Uterus (tissue), 2 donors: ENCODE data around the gene PPP2R2B.
"Not testable (repeated sequence)": the region's sequence is repeated elsewhere in the genome, so short reads cannot be mapped to it uniquely, and the experiment has no call there.

Experiments used
- CTCF ChIP-seq, 4 experiments: fragments of 200-600 bp in 2 of 4; fragments of 450-650 bp in 2 of 4; sonication (generic) in 2 of 4; IDR thresholded peaks; one replicate each; pipeline ENCODE4 v1.5.1; 2016 to 2019; ENCODE audit warnings: antibody characterized with exemption in 4 of 4, mild to moderate bottlenecking in 2 of 4, moderate library complexity in 1 of 4
- POLR2A ChIP-seq, 2 donors: fragments of 450-650 bp; IDR thresholded peaks; one replicate each; pipeline ENCODE4 v1.6.1; 2016; ENCODE audit warnings: antibody characterized with exemption in 2 of 2, mild to moderate bottlenecking in 1 of 2, moderate library complexity in 1 of 2

GRCh38 chr5:146556884-146557283 is 321.7 kb downstream of the PPP2R2B start:
- TF ChIP-seq CTCF, POLR2A (IDR thresholded peaks at IDR 0.05): not testable (repeated sequence)
